K562 (cell line): ENCODE data around the gene SYT10. TPM values are rescaled to one million over a fixed set of nuclear protein-coding genes. Genes with fewer than 3 reads are reported as not detected.

Source experiments
- ATAC-seq: fragments of 200-7000 bp; cut with Tn5 transposase; 3 replicates; pipeline ENCODE4 v1.9.1; 2020; ENCODE audit warnings: moderate library complexity
- BruUV-seq: library from RNA; stranded (reverse); fragments of 400-500 nt; replicated peaks from 2 replicates; lab custom pipeline; 2021; lab: Mats Ljungman, UMichigan
- CTCF ChIA-PET: fragments of 300-600 bp; formaldehyde crosslinking; extraction: SDS; loops from one replicate; lab custom pipeline; 2021; ENCODE audit warnings: low intra/inter-chr PET ratio; lab: Yijun Ruan, JAX
- POLR2A ChIA-PET: fragments of 300-600, 350-650 bp; sonication (Branson Sonifier 250); formaldehyde crosslinking; extraction: SDS; loops from one replicate; lab custom pipeline; 2021; ENCODE audit warnings: antibody characterized with exemption, inconsistent platforms; lab: Yijun Ruan, JAX
- DNase-seq, 4 experiments: peaks; one replicate each; pipeline versions ENCODE4 v3.0.0 to v3.0.0-alpha.2; 2011 to 2018; ENCODE audit warnings: low spot score in 3 of 4, mixed read lengths in 3 of 4; ENCODE audit errors: extremely low read depth in 1 of 4
- FAIRE-seq: peaks from 2 replicates; lab custom pipeline; 2011; peaks lifted over from hg19 to GRCh38; lab: Jason Lieb, UNC
- H2AFZ ChIP-seq: 2 replicates; pipeline ENCODE4 v1.6.0; 2011; ENCODE audit warnings: low read depth, low read length, control low read depth, inconsistent platforms
- H3K27ac ChIP-seq: fragments of 200-600 bp; 3 replicates; pipeline ENCODE4 v1.8.0; 2011; ENCODE audit warnings: low read depth, mild to moderate bottlenecking, control low read depth, inconsistent platforms, low read length, moderate library complexity, mixed read lengths; ENCODE audit errors: extremely low read depth
- H3K27me3 ChIP-seq, 2 experiments: fragments of 300-600 bp in 1 of 2; 2 replicates in 1 of 2; 3 replicates in 1 of 2; pipeline versions ENCODE4 v1.6.0 to v1.8.0; 2011; ENCODE audit warnings: inconsistent platforms in 2 of 2, low read length in 2 of 2, mild to moderate bottlenecking in 1 of 2, mixed read lengths in 1 of 2, moderate library complexity in 1 of 2; ENCODE audit not compliant: control insufficient read depth in 2 of 2, insufficient read depth in 2 of 2
- H3K36me3 ChIP-seq: fragments of 300-600 bp; 3 replicates; pipeline ENCODE4 v1.8.0; 2011; ENCODE audit warnings: mild to moderate bottlenecking, low read length, inconsistent platforms; ENCODE audit not compliant: control insufficient read depth, insufficient read depth
- H3K4me1 ChIP-seq, 2 experiments: fragments of 200-600 bp in 1 of 2; replicated peaks in 1 of 2; 2 replicates in 1 of 2; 3 replicates in 1 of 2; pipeline versions ENCODE4 v1.5.1 to v1.8.0; 2011; ENCODE audit warnings: inconsistent platforms in 2 of 2, low read length in 2 of 2, mild to moderate bottlenecking in 1 of 2, mixed read lengths in 1 of 2, moderate library complexity in 1 of 2; ENCODE audit not compliant: control insufficient read depth in 2 of 2, insufficient read depth in 2 of 2
- H3K4me2 ChIP-seq: 2 replicates; pipeline ENCODE4 v1.6.1; 2011; ENCODE audit warnings: low read length, control low read depth, inconsistent platforms, mixed read lengths; ENCODE audit not compliant: insufficient read depth
- H3K4me3 ChIP-seq: fragments of 200-600 bp; sonication (generic), shearing (Covaris generic); 2 replicates; pipeline ENCODE4 v1.5.1; 2016; ENCODE audit warnings: control low read depth, inconsistent platforms
- H3K79me2 ChIP-seq: fragments of 200-600 bp; 3 replicates; pipeline ENCODE4 v1.8.0; 2011; ENCODE audit warnings: low read length, inconsistent platforms; ENCODE audit not compliant: control insufficient read depth, insufficient read depth
- H3K9ac ChIP-seq, 2 experiments: 2 replicates each; pipeline versions ENCODE4 v1.6.0 to v1.6.1; 2011; ENCODE audit warnings: low read depth in 2 of 2, low read length in 2 of 2, control low read depth in 1 of 2, inconsistent platforms in 1 of 2, mild to moderate bottlenecking in 1 of 2, mixed read lengths in 1 of 2; ENCODE audit not compliant: insufficient read depth in 1 of 2
- H3K9me1 ChIP-seq: one replicate; pipeline ENCODE4 v1.6.0; 2011; ENCODE audit warnings: inconsistent platforms, mild to moderate bottlenecking, low read length, moderate library complexity; ENCODE audit not compliant: control insufficient read depth, insufficient read depth
- H3K9me3 ChIP-seq: replicated peaks from 2 replicates; pipeline ENCODE4 v1.5.1; 2011; ENCODE audit warnings: low read depth, low read length, inconsistent platforms; ENCODE audit not compliant: control insufficient read depth, insufficient read depth
- H4K20me1 ChIP-seq: replicated peaks from 2 replicates; pipeline ENCODE4 v1.6.1; 2011; ENCODE audit warnings: low read length, inconsistent platforms, mixed read lengths; ENCODE audit not compliant: control insufficient read depth, insufficient read depth
- C11orf30 ChIP-seq: fragments of 450-650 bp; IDR thresholded peaks from 2 replicates; pipeline ENCODE4 v1.6.1; 2016; ENCODE audit warnings: low read depth, mild to moderate bottlenecking
- DACH1 ChIP-seq: fragments of 450-650 bp; IDR thresholded peaks from 2 replicates; pipeline ENCODE4 v1.6.1; 2018; ENCODE audit not compliant: partially characterized antibody
- HOXB6 ChIP-seq: fragments of 250-450 bp; sonication (Bioruptor Pico); IDR thresholded peaks from 2 replicates; pipeline ENCODE4 v1.5.1; 2022; ENCODE audit warnings: mild to moderate bottlenecking, borderline replicate concordance
- MAFF ChIP-seq: IDR thresholded peaks from 2 replicates; pipeline ENCODE4 v1.6.1; 2012; ENCODE audit warnings: low read length, improper control_type of control experiment
- MAFG ChIP-seq: fragments of 450-650 bp; conservative IDR thresholded peaks from 2 replicates; pipeline ENCODE4 v1.6.1; 2016; ENCODE audit warnings: missing genetic modification characterization, missing compliant biosample characterization
- MAFK ChIP-seq: IDR thresholded peaks from 2 replicates; pipeline ENCODE4 v1.6.1; 2011; ENCODE audit warnings: low read length, improper control_type of control experiment
- PHF21A ChIP-seq: fragments of 450-650 bp; IDR thresholded peaks from 2 replicates; pipeline ENCODE4 v1.6.1; 2017; ENCODE audit warnings: low read depth, borderline replicate concordance
- SAFB ChIP-seq: fragments of 200-400 bp; formaldehyde crosslinking; IDR thresholded peaks from 2 replicates; pipeline ENCODE4 v1.6.1; 2017; ENCODE audit warnings: low read depth, low read length, borderline replicate concordance
- TFAM ChIP-seq: fragments of 250-450 bp; sonication (Bioruptor Pico); conservative IDR thresholded peaks from 2 replicates; pipeline ENCODE4 v1.5.0; 2021; ENCODE audit warnings: mild to moderate bottlenecking, moderate library complexity
- ZNF316 ChIP-seq: fragments of 450-650 bp; IDR thresholded peaks from 2 replicates; pipeline ENCODE4 v1.6.1; 2016
- WGBS: fragments of 100-300 bp; shearing (Covaris generic); methylation state at CpG from one replicate; pipeline ENCODE4 v1.1.6; 2016; ENCODE audit warnings: low coverage, mixed read lengths; ENCODE audit not compliant: insufficient coverage; ENCODE audit errors: missing lambda C conversion rate; 5-methylcytosine and 5-hydroxymethylcytosine counted together
- in situ Hi-C: fragments of 300-500 bp; cut with MboI; formaldehyde crosslinking; loops from 4 replicates; pipeline ENCODE4 v1.15.0; 2018; ENCODE audit warnings: inconsistent platforms, mixed read lengths
- intact Hi-C: fragments of 100-400 bp; cut with micrococcal nuclease; formaldehyde crosslinking; loops from 2 replicates; pipeline ENCODE4 v1.14.2; 2022
- polyA plus RNA-seq, 8 experiments: library from polyadenylated mRNA; depleted of rRNA in 4 of 8; stranded (reverse) in 5 of 8; unstranded in 3 of 8; fragments of >200 nt; fragmentation: Nextera tagmentation in 2 of 8; fragmentation: Illumina TruSeq in 1 of 8; extraction: Ambion mirVana in 2 of 8; extraction: Trizol in 1 of 8; gene quantifications; 2 replicates each; pipeline versions ENCODE4 v1.2.1 to v1.2.3, GENCODE V29; 2011 to 2014; ENCODE audit warnings: inconsistent platforms in 1 of 8, missing spikeins in 1 of 8
- total RNA-seq, 7 experiments: library from RNA; depleted of rRNA in 6 of 7; stranded (reverse); fragments of >200 nt in 6 of 7; fragmentation: Illumina TruSeq in 2 of 7; extraction: Trizol in 2 of 7; gene quantifications; 2 replicates each; pipeline versions ENCODE4 v1.2.1 to v1.2.3, GENCODE V29; 2011 to 2021; ENCODE audit warnings: low replicate concordance in 1 of 7
- TF ChIP-seq, protein P1 (sequence below), 2 experiments: fragments of 450-650 bp; formaldehyde crosslinking in 1 of 2; IDR thresholded peaks; 2 replicates each; pipeline versions ENCODE4 v1.4.0 to v1.6.1; 2014 to 2020; ENCODE audit warnings: mild to moderate bottlenecking in 2 of 2, borderline replicate concordance in 1 of 2, low read depth in 1 of 2
- TF ChIP-seq, protein P2 (sequence below): fragments of 450-650 bp; IDR thresholded peaks from 2 replicates; pipeline ENCODE4 v1.6.1; 2017; ENCODE audit warnings: antibody characterized with exemption

The SYT10 gene
- total and polyA plus RNA-seq, 9 of the 15 experiments (the other 6 are each of a cell fraction or from before 2014, with no cell fraction given), result 0.27 to 6.2 (median 2.5) TPM

DNA sequence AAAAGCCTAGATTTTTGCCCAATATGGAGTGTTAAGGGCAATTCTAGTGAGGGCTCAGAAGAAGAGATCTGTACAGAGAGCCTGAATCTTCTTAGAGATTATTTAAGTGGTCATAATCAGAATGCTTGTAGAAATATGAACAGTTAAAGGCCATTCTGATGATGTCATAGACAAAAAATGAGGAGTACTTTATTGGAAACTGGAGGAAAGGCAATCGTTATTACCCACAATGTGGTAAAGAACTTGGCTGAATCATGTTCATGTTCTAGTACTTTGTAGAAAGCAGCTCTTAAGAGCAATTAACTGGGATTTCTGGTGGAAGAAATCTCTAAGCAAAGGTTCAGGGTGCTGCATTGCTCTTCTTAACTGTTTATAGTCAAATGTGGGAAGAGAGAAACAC is 36.4 kb upstream of the SYT10 start (continued):
- TF ChIP-seq, protein P1, sequence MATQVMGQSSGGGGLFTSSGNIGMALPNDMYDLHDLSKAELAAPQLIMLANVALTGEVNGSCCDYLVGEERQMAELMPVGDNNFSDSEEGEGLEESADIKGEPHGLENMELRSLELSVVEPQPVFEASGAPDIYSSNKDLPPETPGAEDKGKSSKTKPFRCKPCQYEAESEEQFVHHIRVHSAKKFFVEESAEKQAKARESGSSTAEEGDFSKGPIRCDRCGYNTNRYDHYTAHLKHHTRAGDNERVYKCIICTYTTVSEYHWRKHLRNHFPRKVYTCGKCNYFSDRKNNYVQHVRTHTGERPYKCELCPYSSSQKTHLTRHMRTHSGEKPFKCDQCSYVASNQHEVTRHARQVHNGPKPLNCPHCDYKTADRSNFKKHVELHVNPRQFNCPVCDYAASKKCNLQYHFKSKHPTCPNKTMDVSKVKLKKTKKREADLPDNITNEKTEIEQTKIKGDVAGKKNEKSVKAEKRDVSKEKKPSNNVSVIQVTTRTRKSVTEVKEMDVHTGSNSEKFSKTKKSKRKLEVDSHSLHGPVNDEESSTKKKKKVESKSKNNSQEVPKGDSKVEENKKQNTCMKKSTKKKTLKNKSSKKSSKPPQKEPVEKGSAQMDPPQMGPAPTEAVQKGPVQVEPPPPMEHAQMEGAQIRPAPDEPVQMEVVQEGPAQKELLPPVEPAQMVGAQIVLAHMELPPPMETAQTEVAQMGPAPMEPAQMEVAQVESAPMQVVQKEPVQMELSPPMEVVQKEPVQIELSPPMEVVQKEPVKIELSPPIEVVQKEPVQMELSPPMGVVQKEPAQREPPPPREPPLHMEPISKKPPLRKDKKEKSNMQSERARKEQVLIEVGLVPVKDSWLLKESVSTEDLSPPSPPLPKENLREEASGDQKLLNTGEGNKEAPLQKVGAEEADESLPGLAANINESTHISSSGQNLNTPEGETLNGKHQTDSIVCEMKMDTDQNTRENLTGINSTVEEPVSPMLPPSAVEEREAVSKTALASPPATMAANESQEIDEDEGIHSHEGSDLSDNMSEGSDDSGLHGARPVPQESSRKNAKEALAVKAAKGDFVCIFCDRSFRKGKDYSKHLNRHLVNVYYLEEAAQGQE (IDR thresholded peaks at IDR 0.05; ENCODE audit: borderline replicate concordance), result no peak
- TF ChIP-seq, protein P1 (CRISPR knock-in tag; IDR thresholded peaks at IDR 0.05; ENCODE audit: low read depth), result no peak
- no peak for TF ChIP-seq SAFB

DNA sequence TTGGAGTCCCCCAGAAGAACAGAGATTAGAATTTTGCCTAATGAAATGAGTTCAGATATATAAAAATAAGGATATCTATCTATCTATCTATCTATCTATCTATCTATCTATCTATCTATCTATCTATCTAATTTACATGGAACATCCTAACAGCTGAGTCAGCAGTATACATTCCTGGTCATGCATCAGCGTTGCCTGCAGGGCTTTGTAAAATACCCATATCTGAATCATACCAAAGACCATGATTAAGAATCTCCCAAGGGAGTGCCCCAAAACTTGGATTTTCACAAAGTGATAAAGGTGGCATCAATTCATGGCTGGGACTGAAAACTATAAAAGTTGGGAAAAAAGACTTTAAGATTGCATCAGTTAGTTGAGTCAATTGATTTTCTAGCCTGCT is 32.7 kb upstream of the SYT10 start:
- Histone ChIP-seq H3K4me2 (no peak overlapping the region), H3K9me1 (no peaks in the 10 kb centered on the region), H3K27me3 (no peaks in the 10 kb centered on the region), H4K20me1 (no peaks in the 10 kb centered on the region), H3K9ac (no peak overlapping the region), H3K27ac (no peak overlapping the region), H3K79me2 (no peaks in the 10 kb centered on the region), H3K9me3 (no peaks in the 10 kb centered on the region), H3K36me3 (no peaks in the 10 kb centered on the region), H2AFZ (no peak overlapping the region), H3K4me3 (no peak overlapping the region), H3K4me1 (no peaks in the 10 kb centered on the region)
- ChIA-PET POLR2A (no interaction called here), CTCF (no interaction called here)
- FAIRE-seq, result no peak
- no peak for DNase-seq
- in situ Hi-C loops (no loop called here), intact Hi-C loops (no loop called here)
- 12% methylated on average over 1 of the region's 1 CpG for WGBS
- no TSS peak for BruUV-seq
- no peak for ATAC-seq
- TF ChIP-seq MAFF, result peak; percentile 85
- peak; percentile 88 for TF ChIP-seq MAFK
- no peak for TF ChIP-seq HOXB6 (CRISPR knock-in tag)
- TF ChIP-seq, protein P2, sequence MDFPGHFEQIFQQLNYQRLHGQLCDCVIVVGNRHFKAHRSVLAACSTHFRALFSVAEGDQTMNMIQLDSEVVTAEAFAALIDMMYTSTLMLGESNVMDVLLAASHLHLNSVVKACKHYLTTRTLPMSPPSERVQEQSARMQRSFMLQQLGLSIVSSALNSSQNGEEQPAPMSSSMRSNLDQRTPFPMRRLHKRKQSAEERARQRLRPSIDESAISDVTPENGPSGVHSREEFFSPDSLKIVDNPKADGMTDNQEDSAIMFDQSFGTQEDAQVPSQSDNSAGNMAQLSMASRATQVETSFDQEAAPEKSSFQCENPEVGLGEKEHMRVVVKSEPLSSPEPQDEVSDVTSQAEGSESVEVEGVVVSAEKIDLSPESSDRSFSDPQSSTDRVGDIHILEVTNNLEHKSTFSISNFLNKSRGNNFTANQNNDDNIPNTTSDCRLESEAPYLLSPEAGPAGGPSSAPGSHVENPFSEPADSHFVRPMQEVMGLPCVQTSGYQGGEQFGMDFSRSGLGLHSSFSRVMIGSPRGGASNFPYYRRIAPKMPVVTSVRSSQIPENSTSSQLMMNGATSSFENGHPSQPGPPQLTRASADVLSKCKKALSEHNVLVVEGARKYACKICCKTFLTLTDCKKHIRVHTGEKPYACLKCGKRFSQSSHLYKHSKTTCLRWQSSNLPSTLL, result no peak
- no peak for TF ChIP-seq PHF21A
- TF ChIP-seq MAFG (tag), result peak; percentile 60; the same call in 1 of the 2 replicates
- TF ChIP-seq TFAM (CRISPR knock-in tag), result no peak
- TF ChIP-seq C11orf30, result peak; percentile 57
- TF ChIP-seq DACH1, result peak; percentile 68
- TF ChIP-seq ZNF316, result peak; percentile 80
